SK-N-SH treated with all-trans-retinoic acid at 6 μM for 48 hours (cell line): ENCODE data around the gene TMEM116.

Experiments used
- ARNTL ChIP-seq: fragments of 450-650 bp; formaldehyde crosslinking; IDR thresholded peaks from 2 replicates; pipeline ENCODE4 v1.5.0; 2020; ENCODE audit warnings: low read depth, mild to moderate bottlenecking, moderate library complexity, borderline replicate concordance
- CSDC2 ChIP-seq: fragments of 250-450 bp; sonication (Bioruptor Pico); IDR thresholded peaks from 2 replicates; pipeline ENCODE4 v1.5.0; 2020; ENCODE audit warnings: mild to moderate bottlenecking, moderate library complexity
- CSRNP3 ChIP-seq: fragments of 250-450 bp; sonication (Bioruptor Pico); IDR thresholded peaks from 2 replicates; pipeline ENCODE4 v1.5.1; 2021; ENCODE audit warnings: mild to moderate bottlenecking, moderate library complexity
- ISL1 ChIP-seq: fragments of 250-450 bp; sonication (Bioruptor Pico); IDR thresholded peaks from 2 replicates; pipeline ENCODE4 v2.1.2; 2022; ENCODE audit warnings: mild to moderate bottlenecking, moderate library complexity
- PATZ1 ChIP-seq: fragments of 250-450 bp; sonication (Bioruptor Pico); IDR thresholded peaks from 2 replicates; pipeline ENCODE4 v1.8.0; 2020; ENCODE audit warnings: mild to moderate bottlenecking, moderate library complexity, borderline replicate concordance
- SNAI2 ChIP-seq: fragments of 250-450 bp; sonication (Bioruptor Pico); IDR thresholded peaks from 2 replicates; pipeline ENCODE4 v1.5.0; 2020; ENCODE audit warnings: mild to moderate bottlenecking, moderate library complexity
- ZC3H10 ChIP-seq: fragments of 250-450 bp; sonication (Bioruptor Pico); IDR thresholded peaks from 2 replicates; pipeline ENCODE4 v1.5.1; 2021; ENCODE audit warnings: mild to moderate bottlenecking, moderate library complexity
- ZFP3 ChIP-seq: fragments of 250-450 bp; sonication (Bioruptor Pico); IDR thresholded peaks from 2 replicates; pipeline ENCODE4 v1.5.0; 2020; ENCODE audit warnings: mild to moderate bottlenecking, moderate library complexity
- TF ChIP-seq, protein P1 (sequence below): fragments of 250-450 bp; sonication (Bioruptor Pico); IDR thresholded peaks from 2 replicates; pipeline ENCODE4 v1.5.0; 2020; ENCODE audit warnings: mild to moderate bottlenecking, moderate library complexity

GRCh38 chr12:112007945-112008344, 5.0 kb downstream of the TMEM116 start:
- no peak for TF ChIP-seq ARNTL (CRISPR knock-in tag)
- TF ChIP-seq CSDC2 (CRISPR knock-in tag), result no peak
- no peak for TF ChIP-seq SNAI2 (CRISPR knock-in tag)
- TF ChIP-seq ZFP3, result no peak
- TF ChIP-seq ZC3H10, result no peak
- no peak for TF ChIP-seq CSRNP3 (CRISPR knock-in tag)
- TF ChIP-seq, protein P1, sequence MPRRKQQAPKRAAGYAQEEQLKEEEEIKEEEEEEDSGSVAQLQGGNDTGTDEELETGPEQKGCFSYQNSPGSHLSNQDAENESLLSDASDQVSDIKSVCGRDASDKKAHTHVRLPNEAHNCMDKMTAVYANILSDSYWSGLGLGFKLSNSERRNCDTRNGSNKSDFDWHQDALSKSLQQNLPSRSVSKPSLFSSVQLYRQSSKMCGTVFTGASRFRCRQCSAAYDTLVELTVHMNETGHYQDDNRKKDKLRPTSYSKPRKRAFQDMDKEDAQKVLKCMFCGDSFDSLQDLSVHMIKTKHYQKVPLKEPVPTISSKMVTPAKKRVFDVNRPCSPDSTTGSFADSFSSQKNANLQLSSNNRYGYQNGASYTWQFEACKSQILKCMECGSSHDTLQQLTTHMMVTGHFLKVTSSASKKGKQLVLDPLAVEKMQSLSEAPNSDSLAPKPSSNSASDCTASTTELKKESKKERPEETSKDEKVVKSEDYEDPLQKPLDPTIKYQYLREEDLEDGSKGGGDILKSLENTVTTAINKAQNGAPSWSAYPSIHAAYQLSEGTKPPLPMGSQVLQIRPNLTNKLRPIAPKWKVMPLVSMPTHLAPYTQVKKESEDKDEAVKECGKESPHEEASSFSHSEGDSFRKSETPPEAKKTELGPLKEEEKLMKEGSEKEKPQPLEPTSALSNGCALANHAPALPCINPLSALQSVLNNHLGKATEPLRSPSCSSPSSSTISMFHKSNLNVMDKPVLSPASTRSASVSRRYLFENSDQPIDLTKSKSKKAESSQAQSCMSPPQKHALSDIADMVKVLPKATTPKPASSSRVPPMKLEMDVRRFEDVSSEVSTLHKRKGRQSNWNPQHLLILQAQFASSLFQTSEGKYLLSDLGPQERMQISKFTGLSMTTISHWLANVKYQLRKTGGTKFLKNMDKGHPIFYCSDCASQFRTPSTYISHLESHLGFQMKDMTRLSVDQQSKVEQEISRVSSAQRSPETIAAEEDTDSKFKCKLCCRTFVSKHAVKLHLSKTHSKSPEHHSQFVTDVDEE, result no peak
- no peak for TF ChIP-seq ISL1 (CRISPR knock-in tag)
- TF ChIP-seq PATZ1 (CRISPR knock-in tag), result no peak
